ENCODE results near the gene QSOX1. TPM values are rescaled to one million over a fixed set of nuclear protein-coding genes. Genes with fewer than 3 reads are reported as not detected.

Gene QSOX1
- total and polyA plus RNA-seq, 2 experiments from 2014 or later = 225 to 257 TPM

GRCh38 chr1:180163041-180163440 is 8.4 kb downstream of the QSOX1 start:
- no peak overlapping the region for H3K4me2 ChIP-seq
- no peaks in the 10 kb centered on the region for H3K9me3 ChIP-seq (ENCODE audit: low read depth)
- TF ChIP-seq EZH2 (IDR thresholded peaks at IDR 0.05; ENCODE audit: borderline replicate concordance) (no peak), EZH2phosphoT487 (IDR thresholded peaks at IDR 0.05; ENCODE audit: low read depth, severe bottlenecking, unreplicated experiment) (no peak)
- TF ChIP-seq, protein P1, sequence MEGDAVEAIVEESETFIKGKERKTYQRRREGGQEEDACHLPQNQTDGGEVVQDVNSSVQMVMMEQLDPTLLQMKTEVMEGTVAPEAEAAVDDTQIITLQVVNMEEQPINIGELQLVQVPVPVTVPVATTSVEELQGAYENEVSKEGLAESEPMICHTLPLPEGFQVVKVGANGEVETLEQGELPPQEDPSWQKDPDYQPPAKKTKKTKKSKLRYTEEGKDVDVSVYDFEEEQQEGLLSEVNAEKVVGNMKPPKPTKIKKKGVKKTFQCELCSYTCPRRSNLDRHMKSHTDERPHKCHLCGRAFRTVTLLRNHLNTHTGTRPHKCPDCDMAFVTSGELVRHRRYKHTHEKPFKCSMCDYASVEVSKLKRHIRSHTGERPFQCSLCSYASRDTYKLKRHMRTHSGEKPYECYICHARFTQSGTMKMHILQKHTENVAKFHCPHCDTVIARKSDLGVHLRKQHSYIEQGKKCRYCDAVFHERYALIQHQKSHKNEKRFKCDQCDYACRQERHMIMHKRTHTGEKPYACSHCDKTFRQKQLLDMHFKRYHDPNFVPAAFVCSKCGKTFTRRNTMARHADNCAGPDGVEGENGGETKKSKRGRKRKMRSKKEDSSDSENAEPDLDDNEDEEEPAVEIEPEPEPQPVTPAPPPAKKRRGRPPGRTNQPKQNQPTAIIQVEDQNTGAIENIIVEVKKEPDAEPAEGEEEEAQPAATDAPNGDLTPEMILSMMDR (IDR thresholded peaks at IDR 0.05; ENCODE audit: poor library complexity) = no peak
- 84% methylated on average over 2 of the region's 2 CpGs for WGBS (ENCODE audit: low lambda C conversion rate, missing lambda C conversion rate)
- no peak overlapping the region for H3K27ac ChIP-seq
- no peaks in the 10 kb centered on the region for H3K36me3 ChIP-seq (replicated peaks; ENCODE audit: insufficient read depth, low read depth)
- no peak overlapping the region for H3K4me3 ChIP-seq
- no peaks in the 10 kb centered on the region for H3K27me3 ChIP-seq
- H2AFZ ChIP-seq = no peak overlapping the region
- H3K9me2 ChIP-seq (replicated peaks; ENCODE audit: insufficient read depth) = no peaks in the 10 kb centered on the region
- peaks cover 12% of the 10 kb centered on the region for H3K4me1 ChIP-seq (ENCODE audit: insufficient read depth)
- peaks cover 74% of the 10 kb centered on the region for H3K79me2 ChIP-seq
- no peak for DNase-seq (ENCODE audit: low spot score)
- H4K20me1 ChIP-seq (ENCODE audit: insufficient read depth, poor library complexity, severe bottlenecking) = peaks cover 2% of the 10 kb centered on the region

GRCh38 chr1:180165096-180165495 is 10.4 kb downstream of the QSOX1 start:
- H3K36me3 ChIP-seq (replicated peaks; ENCODE audit: insufficient read depth, low read depth) = no peaks in the 10 kb centered on the region
- 87% methylated on average over 2 of the region's 2 CpGs for whole genome bisulfite sequencing (ENCODE audit: low lambda C conversion rate, missing lambda C conversion rate)
- H3K4me1 ChIP-seq (ENCODE audit: insufficient read depth) = peaks cover 12% of the 10 kb centered on the region
- peaks cover 57% of the 10 kb centered on the region for H3K79me2 ChIP-seq
- no peak overlapping the region for H3K4me3 ChIP-seq
- TF ChIP-seq EZH2phosphoT487 (IDR thresholded peaks at IDR 0.05; ENCODE audit: low read depth, severe bottlenecking, unreplicated experiment) (no peak), EZH2 (IDR thresholded peaks at IDR 0.05; ENCODE audit: borderline replicate concordance) (no peak)
- TF ChIP-seq, protein P1 (IDR thresholded peaks at IDR 0.05; ENCODE audit: poor library complexity) = no peak
- H3K27ac ChIP-seq = no peak overlapping the region
- H3K27me3 ChIP-seq = no peaks in the 10 kb centered on the region
- H4K20me1 ChIP-seq (ENCODE audit: insufficient read depth, poor library complexity, severe bottlenecking) = no peaks in the 10 kb centered on the region
- no peak overlapping the region for H3K4me2 ChIP-seq
- DNase-seq (ENCODE audit: low spot score) = no peak
- H3K9me3 ChIP-seq (ENCODE audit: low read depth) = no peaks in the 10 kb centered on the region
- no peak overlapping the region for H2AFZ ChIP-seq
- no peaks in the 10 kb centered on the region for H3K9me2 ChIP-seq (replicated peaks; ENCODE audit: insufficient read depth)

DNA sequence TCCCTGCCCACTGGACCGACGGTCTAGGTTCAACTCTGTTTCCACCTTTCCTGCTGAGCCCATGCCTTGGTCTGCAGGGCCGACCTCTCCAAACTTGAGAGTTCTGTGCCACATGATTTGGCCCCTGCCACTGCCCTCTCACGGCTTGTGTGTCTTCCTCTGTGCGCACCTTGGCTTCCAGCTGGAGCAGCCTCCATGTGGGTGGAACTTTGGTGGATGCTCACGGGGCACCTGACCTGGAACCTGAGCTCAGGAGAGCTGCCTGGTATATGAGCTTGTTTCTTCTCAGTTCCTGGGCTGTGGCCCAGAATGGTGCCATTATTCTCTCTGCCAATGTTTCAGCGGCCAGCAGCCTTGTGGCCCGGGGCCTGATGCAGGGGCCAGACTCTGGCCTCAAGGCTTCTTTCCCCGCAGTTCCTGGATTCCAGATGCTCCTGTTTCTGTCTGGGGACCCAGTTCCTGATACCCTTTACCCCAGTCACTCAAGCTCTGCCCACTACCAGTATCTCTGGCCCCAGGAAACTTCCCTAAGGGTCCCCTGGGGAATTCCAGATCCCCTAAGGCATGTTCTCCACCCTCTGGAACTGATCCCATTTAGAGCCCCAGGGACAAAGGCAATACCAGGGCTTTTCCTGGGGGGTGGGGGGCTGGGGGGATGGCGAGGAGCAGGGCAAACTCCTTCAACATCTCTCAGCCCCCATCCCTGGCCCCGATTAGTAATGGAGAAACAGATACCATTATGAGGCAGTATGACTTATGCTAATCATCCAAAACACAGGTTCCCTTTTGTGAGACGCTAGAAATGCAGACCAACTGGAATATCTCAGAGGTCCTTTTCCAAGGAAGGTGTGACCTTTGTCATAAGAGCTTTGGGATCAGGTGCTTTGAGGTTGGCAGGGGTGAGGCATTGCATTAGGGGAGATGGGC is 11.1 kb downstream of the QSOX1 start:
- peaks cover 12% of the 10 kb centered on the region for H3K4me1 ChIP-seq (ENCODE audit: insufficient read depth)
- no peaks in the 10 kb centered on the region for H3K36me3 ChIP-seq (replicated peaks; ENCODE audit: insufficient read depth, low read depth)
- H3K9me3 ChIP-seq (ENCODE audit: low read depth) = no peaks in the 10 kb centered on the region
- WGBS (ENCODE audit: low lambda C conversion rate, missing lambda C conversion rate) = 93% methylated on average over 12 of the region's 12 CpGs
- no peak overlapping the region for H3K27ac ChIP-seq
- H3K9me2 ChIP-seq (replicated peaks; ENCODE audit: insufficient read depth) = no peaks in the 10 kb centered on the region
- TF ChIP-seq, protein P1 (IDR thresholded peaks at IDR 0.05; ENCODE audit: poor library complexity) = no peak
- TF ChIP-seq EZH2phosphoT487 (IDR thresholded peaks at IDR 0.05; ENCODE audit: low read depth, severe bottlenecking, unreplicated experiment) (no peak), EZH2 (IDR thresholded peaks at IDR 0.05; ENCODE audit: borderline replicate concordance) (no peak)
- H3K4me3 ChIP-seq = no peak overlapping the region
- H3K79me2 ChIP-seq = peaks cover 50% of the 10 kb centered on the region
- H4K20me1 ChIP-seq (ENCODE audit: insufficient read depth, poor library complexity, severe bottlenecking) = no peaks in the 10 kb centered on the region
- H3K27me3 ChIP-seq = no peaks in the 10 kb centered on the region
- H2AFZ ChIP-seq = no peak overlapping the region
- no peak for DNase-seq (ENCODE audit: low spot score)
- no peak overlapping the region for H3K4me2 ChIP-seq

Measured in hepatocyte (in vitro differentiated cells).